NCI-H82 treated with DMSO at 0.1 percent for 48 hours (cell line): ENCODE results near the gene PRTG.
"Not testable (repeated sequence)": the region's sequence is repeated elsewhere in the genome, so short reads cannot be mapped to it uniquely, and the experiment has no call there.

Source experiments
- DNase-seq: peaks from one replicate; lab custom pipeline; 2025; ENCODE audit not compliant: unreplicated experiment; lab: John Stamatoyannopoulos, UW

PRTG gene

DNA sequence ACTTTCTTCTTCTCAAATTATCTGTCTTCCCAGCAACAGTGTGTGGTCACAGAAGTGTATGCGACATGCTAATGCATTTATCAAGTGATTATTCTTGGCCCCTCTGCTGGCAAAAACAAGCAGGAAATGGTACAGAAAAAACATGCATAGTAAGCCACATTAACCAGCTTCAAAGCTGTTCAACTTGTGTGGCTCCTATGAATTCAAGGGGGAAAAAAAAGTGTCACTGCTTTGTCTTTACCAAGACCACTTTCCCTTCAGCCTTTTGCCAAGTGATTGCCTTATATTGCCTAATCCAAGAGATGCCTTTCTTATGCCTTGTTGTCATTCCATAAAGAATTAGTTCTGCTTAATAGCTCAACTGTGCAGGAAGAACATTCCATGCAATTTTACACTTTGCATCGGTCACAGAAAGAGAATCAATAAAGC is 39.1 kb downstream of the PRTG start:
- DNase-seq, result no peak

GRCh38 chr15:55700876-55701275 is 42.1 kb downstream of the PRTG start:
- DNase-seq, result no peak

DNA sequence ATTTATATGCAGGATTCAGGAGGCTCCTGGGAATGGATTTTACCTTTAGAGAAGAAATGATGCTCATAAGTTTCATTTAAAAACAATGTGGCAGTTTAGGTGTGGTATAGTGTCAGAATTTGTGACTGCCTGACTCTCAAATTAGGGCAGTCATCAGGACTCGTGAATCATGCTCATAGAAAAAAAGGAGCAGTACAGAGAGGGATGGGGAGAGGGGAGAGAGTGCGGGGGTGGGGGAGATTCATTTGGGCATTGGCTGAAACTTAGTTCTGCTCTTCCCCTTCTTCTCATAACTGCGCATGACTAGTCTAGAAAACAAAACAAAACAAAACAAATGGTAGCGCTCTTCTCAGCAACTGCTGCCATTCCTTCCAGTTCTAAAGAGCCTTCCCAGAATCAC is 44.3 kb downstream of the PRTG start:
- DNase-seq, result no peak

DNA sequence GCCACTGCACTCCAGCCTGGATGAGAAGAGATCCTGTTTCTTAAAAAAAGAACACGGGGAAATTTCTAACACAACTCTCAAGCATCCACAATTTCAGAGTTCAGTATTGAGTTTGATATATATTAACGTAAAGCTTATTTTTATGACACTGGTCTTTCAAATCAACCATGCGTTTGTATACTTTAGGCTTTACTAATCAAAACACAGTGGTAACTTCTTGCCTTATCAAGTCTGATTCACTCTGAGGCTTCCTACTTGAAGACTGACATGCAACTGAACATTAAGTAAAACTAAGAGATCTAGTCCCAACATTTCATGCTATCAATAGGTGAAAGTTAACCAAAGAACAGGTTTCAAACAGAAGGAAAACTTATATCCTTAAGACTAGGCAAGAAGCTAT is 46.7 kb downstream of the PRTG start:
- DNase-seq, result no peak

- DNase-seq, result peak; percentile 64
Measured at GRCh38 chr15:55695432-55695831, 47.5 kb downstream of the PRTG start.

DNA sequence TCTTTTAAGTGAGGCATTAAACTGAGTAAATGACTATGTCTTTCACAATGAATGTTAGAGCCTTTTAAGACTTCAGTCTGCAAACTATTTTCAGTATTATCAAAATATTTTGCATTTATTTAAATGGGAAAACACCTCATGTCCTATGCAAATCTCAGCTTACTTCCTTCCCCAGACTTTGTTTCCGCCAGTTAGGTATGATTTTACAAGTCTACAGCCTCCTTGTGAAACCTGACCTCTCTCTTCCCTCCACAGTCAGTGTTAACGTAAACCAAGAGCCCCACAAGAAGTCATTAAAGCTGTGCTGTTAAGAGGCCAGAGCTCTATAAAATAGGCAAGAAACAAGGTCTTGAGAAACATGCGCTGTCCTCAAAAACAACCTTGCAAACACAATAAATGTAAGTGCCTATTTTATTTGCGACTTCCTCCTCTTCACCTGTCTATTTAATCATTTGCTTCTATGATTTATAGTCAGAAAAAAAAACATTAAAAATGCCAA is 48.3 kb downstream of the PRTG start:
- DNase-seq, result no peak

DNA sequence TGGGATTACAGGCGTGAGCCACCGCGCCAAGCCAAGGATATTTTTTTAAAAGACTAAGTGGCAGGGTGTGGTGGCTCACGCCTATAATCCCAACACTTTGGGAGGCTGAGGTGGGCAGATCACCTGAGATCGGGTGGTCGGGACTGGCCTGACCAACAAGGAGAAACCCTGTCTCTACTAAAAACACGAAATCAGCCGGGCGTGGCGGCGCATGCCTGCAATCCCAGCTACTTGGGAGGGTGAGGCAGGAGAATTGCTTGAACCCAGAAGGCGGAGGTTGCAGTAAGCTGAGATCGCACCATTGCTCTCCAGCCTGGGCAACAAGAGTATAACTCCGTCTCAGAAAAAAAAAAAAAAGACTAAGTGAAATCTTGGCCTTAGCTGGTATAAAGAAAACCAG is 49.8 kb downstream of the PRTG start:
- not testable (repeated sequence) for DNase-seq

DNA sequence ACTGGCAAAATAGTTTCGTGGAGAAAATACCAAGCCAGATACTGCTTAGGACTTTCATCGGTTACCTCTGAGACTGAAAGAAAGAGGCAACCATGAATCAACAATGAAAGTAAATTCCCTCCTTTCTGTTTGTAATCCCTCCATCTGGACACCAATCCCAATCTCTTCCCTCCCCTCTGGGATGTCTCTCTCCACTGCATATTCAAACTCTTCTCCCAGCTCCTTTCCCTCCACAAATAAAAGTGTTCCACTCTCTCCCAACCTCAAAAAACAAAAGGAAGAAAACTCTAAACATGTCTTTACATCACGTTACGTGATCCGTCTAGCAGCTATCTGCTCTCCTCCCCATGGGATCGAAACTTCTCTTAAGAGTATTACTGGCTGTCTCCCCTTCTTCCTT is 55.2 kb downstream of the PRTG start:
- DNase-seq, result peak; percentile 60

GRCh38 chr15:55685286-55685685 is 57.7 kb downstream of the PRTG start:
- no peak for DNase-seq

GRCh38 chr15:55683376-55683775 is 59.6 kb downstream of the PRTG start:
- peak; percentile 94 for DNase-seq

GRCh38 chr15:55681631-55682030 is 61.3 kb downstream of the PRTG start:
- no peak for DNase-seq

GRCh38 chr15:55676507-55676906 is 66.4 kb downstream of the PRTG start:
- no peak for DNase-seq

DNA sequence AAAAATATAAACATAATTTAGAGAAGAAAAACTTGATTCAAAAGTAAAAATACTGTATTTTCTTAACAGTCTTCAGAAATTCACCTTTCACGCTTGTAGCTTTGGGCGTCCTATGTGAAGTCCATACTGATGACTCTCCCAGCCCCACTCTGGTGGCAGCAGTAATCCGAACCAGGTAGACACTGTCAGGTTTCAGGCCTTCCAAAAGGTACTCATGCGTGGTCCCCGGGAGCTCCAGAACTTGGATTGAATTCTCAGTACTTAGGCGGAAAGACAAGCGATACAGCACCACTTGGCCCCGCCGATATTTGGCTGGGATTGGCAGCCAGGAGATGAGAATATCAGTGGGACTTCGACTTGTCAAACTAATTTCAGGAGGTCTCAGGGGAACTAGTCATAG is 69.7 kb downstream of the PRTG start:
- no peak for DNase-seq

DNA sequence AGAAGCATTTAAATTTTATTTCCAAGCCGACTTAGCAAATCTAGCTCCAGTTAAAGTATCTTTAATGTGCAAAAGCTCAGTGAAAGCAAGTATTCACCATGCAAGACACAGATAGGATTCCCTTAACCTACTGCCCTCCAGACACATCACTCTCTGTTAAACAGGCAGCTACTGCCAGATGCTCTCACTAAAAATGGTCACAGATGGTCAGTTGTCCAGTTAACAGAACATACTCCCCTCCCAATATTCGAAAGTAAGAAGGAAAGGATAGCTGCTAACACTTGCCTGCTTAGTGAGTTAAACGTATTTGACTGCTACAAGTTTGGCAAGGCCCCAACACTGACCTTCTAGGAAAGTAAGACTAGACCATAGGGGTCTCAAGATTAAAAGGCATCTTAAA is 73.7 kb downstream of the PRTG start:
- no peak for DNase-seq

DNA sequence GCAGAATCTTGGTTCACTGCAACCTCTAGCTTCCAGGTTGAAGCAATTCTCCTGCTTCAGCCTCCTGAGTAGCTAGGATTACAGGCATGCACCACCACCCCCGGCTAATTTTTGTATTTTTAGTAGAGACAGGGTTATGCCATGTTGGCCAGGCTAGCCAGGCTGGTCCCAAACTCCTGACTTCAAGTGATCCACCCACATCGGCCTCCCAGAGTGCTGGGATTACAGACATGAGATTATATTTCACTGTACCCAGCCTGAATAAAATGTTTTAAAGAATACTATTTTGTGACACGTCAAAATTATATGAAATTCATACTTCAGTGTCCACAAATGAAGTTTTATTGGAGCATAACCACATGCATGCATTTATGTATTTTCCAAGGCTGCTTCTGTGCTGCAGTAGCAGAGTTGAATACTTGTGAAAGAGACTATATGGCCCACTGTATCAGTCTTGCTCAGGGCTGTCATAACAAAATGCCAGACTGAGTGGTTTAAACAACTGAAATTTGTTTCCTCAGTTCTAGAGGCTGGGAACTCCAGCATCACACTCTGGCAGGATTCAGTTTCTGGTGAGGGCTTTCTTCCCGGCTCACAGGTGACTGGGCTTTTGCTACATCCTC is 77.2 kb downstream of the PRTG start:
- DNase-seq, result no peak

DNA sequence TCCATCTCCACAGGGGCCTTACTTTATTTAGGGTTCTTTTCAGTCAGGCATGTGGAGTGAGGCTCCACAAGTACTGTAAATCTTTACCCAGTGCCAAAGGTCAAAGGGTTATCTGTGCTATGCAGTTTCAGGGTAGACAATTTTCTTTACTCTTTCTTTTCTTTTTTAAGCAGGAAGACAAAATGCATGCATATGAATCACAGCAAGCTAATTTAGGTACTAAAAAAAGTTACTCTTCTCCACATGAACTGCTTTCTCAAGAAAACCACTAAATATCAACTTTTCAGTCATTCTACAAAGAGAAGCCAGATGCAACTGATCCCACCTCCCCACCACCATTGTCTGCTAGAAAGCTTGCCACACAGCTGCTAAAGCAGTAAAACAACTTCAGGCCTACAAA is 81.5 kb downstream of the PRTG start:
- DNase-seq, result no peak

DNA sequence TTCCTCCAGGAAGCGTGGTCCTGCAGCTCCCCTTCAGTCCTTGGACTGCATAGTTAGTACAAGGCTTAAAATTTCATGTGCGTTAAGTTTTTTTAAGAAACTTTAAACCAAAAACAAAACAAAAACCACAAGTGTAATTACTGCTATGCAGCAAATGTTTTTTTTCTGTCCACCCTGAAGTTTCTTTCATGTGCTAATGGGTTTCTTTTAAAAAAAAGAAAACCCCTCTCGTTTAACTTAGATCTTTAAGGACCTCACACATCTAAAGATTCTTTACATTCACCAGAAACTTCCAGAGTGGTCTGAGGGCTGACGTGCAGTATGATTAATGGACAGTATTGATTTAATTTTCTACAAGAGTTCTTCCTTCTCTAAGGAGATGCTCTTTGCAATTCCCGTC is 82.8 kb downstream of the PRTG start:
- no peak for DNase-seq

DNA sequence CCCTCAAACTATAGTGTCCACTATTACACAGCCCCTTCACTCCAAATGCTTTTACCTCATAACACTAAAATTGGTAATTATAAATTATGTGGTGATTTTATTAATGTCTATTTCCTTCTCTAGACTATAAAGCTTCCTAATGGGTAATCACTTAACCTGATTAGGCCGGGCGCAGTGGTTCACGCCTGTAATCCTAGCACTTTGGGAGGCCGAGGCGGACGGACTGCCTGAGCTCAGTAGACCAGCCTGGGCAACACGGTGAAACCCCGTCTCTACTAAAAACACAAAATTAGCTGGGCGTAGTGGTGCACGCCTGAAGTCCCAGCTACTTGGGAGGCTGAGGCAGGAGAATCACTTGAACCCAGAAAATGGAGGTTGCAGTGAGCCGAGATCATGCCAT is 83.5 kb downstream of the PRTG start:
- DNase-seq, result peak; percentile 66

- DNase-seq, result peak; percentile 54
Measured at GRCh38 chr15:55658886-55659285, 84.1 kb downstream of the PRTG start.

DNA sequence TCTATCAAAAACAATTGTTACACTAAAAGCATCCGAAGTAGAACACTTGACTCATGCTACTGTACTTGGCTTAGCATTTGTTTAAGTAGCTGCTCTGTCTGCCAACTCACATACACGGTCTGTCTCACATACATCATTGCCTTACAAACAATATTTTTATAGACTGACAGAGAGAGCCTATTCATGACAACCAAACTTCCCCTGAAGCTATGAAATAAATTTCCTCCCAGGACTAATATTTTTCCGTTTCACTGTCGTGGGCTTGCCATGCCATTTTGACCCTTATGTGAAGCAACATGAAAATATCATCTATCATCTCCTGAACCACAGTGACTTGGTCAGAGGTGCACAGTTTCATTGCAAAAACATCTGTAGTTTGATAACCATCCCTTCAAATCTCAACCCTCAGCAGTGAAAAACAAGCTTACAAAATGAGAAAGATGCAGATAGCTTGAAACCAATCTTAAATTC is 88.4 kb downstream of the PRTG start:
- DNase-seq, result no peak

- no peak for DNase-seq
Measured at GRCh38 chr15:55652909-55653495, 90.0 kb downstream of the PRTG start.

DNA sequence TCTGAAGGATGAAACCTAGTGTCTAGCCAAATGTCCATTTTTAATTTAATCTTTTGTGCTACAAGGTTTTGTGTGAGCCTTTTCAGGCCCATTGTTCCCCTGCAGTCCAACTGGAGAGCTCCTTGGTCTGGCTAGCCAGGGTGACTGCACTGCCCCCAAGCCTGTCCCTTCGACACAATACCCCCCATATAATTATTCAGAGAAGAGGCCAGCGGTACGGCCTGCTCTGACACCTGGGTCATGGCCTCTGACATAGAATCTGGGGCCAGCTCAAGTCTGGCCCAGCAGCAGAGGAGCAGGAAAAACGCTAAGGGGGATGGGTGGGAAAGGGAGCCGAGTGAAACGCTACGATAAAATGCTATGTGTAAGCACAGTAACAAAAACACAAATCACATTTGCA is 90.6 kb downstream of the PRTG start:
- DNase-seq, result no peak

GRCh38 chr15:55649058-55649423 is 93.9 kb downstream of the PRTG start:
- no peak for DNase-seq
